A673 (cell line): ENCODE results near the gene NFATC4. TPM values are rescaled to one million over a fixed set of nuclear protein-coding genes. Genes with fewer than 3 reads are reported as not detected.

Experiments used
- BruUV-seq: library from RNA; stranded (reverse); fragments of 400-500 nt; replicated peaks from 2 replicates; lab custom pipeline; 2021; lab: Mats Ljungman, UMichigan
- CTCF ChIA-PET: fragments of 300-600 bp; sonication (Branson Sonifier 250); formaldehyde crosslinking; loops from one replicate; lab custom pipeline; 2022; ENCODE audit warnings: antibody characterized with exemption; lab: Charles Lee
- POLR2A ChIA-PET: fragments of 300-600 bp; sonication (Branson Sonifier 250); formaldehyde crosslinking; loops from one replicate; lab custom pipeline; 2022; ENCODE audit warnings: antibody characterized with exemption; ENCODE audit not compliant: low non-redundant PET; lab: Charles Lee
- DNase-seq: peaks from one replicate; pipeline ENCODE4 v3.0.0-alpha.2; 2015; ENCODE audit warnings: low spot score
- H3K27ac ChIP-seq: fragments of 200-600 bp; sonication (generic); 2 replicates; pipeline ENCODE4 v1.5.1; 2016; ENCODE audit warnings: mixed run types, low read depth, mild to moderate bottlenecking, mixed read lengths, antibody characterized with exemption, low read length; ENCODE audit not compliant: poor library complexity, severe bottlenecking
- H3K27me3 ChIP-seq: fragments of 200-600 bp; sonication (generic); replicated peaks from 2 replicates; pipeline ENCODE4 v1.6.1; 2017; ENCODE audit warnings: mixed run types, low read depth, mild to moderate bottlenecking, mixed read lengths, antibody characterized with exemption, low read length; ENCODE audit not compliant: insufficient read depth, poor library complexity
- H3K36me3 ChIP-seq: fragments of 200-600 bp; sonication (generic); 2 replicates; pipeline ENCODE4 v1.6.1; 2016; ENCODE audit warnings: mixed run types, mild to moderate bottlenecking, mixed read lengths, antibody characterized with exemption, low read length; ENCODE audit not compliant: insufficient read depth, poor library complexity, severe bottlenecking
- H3K4me1 ChIP-seq: fragments of 200-600 bp; sonication (generic); 2 replicates; pipeline ENCODE4 v1.6.1; 2017; ENCODE audit warnings: mixed run types, mild to moderate bottlenecking, mixed read lengths, antibody characterized with exemption, low read length; ENCODE audit not compliant: insufficient read depth, poor library complexity, severe bottlenecking
- H3K4me3 ChIP-seq: fragments of 200-600 bp; sonication (generic); 2 replicates; pipeline ENCODE4 v1.5.1; 2016; ENCODE audit warnings: low read depth, mixed run types, mild to moderate bottlenecking, mixed read lengths, low read length; ENCODE audit not compliant: poor library complexity, severe bottlenecking
- H3K9me3 ChIP-seq: fragments of 200-600 bp; sonication (generic); 2 replicates; pipeline ENCODE4 v1.6.1; 2016; ENCODE audit warnings: mixed run types, low read depth, mild to moderate bottlenecking, mixed read lengths, antibody characterized with exemption, low read length; ENCODE audit not compliant: poor library complexity, severe bottlenecking
- EZH2 ChIP-seq: fragments of 200-600 bp; sonication (generic); IDR thresholded peaks from 2 replicates; pipeline ENCODE4 v1.6.1; 2017; ENCODE audit warnings: borderline replicate concordance, low read depth, mild to moderate bottlenecking, mixed read lengths, antibody characterized with exemption, low read length; ENCODE audit not compliant: poor library complexity, severe bottlenecking
- intact Hi-C: fragments of 100-400 bp; cut with micrococcal nuclease; formaldehyde crosslinking; loops from one replicate; pipeline ENCODE4 v1.10.0; 2022; ENCODE audit not compliant: unreplicated experiment
- total RNA-seq: library from RNA; stranded (reverse); gene quantifications from 2 replicates; pipeline ENCODE4 v1.2.3, GENCODE V29; 2021
- TF ChIP-seq, protein P1 (sequence below): fragments of 300-800, 200-600 bp; sonication (generic); conservative IDR thresholded peaks from 2 replicates; pipeline ENCODE4 v1.5.1; 2017; ENCODE audit warnings: low read depth, mild to moderate bottlenecking, antibody characterized with exemption, low read length, moderate library complexity, mixed read lengths

NFATC4 gene
- total RNA-seq, 1 experiment from 2014 or later, result 38.1 TPM

DNA sequence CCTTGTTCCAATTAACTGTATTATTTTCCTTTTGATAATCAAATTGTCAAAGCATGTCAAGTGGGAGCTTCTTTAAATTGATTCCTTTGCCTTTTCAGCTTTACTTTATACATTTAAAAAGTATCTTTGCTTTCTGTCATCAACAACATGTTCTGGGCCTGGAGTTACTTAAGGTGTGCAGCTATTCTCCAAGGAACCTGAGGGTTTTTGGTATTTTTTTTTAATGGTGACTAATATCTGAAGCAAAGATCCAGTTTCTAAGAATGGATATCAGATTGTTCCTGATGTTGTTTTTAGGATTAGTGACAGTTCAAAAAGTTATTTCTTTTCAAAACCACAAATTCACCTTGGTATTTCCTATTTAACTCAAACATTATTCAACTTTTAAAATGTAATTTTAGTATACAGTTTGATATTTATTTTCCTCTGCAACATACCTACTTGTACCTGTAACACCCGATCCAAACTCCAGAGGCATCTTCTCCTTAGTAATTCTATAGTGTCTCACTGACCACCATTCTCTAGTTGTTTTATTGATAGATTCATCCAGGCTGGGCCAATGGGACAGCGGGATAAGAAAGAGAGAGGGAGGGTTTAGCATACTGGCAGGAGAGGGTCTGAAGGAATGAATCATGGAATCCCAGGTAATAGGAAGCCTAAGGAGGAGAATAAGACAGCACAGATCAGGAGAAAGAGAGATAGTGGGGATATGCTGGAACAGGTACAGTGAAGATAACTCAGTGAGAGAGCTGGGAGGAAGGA, 58.3 kb downstream of the NFATC4 start:
- intact Hi-C loops, result no loop called here
- Histone ChIP-seq H3K27ac (no peak overlapping the region), H3K4me1 (peaks cover 13% of the 10 kb centered on the region), H3K4me3 (no peak overlapping the region), H3K36me3 (no peaks in the 10 kb centered on the region), H3K9me3 (no peaks in the 10 kb centered on the region), H3K27me3 (no peaks in the 10 kb centered on the region)
- CTCF ChIA-PET, result no interaction called here
- DNase-seq, result no peak
- POLR2A ChIA-PET, result no interaction called here
- no peak for TF ChIP-seq EZH2
- TF ChIP-seq, protein P1, sequence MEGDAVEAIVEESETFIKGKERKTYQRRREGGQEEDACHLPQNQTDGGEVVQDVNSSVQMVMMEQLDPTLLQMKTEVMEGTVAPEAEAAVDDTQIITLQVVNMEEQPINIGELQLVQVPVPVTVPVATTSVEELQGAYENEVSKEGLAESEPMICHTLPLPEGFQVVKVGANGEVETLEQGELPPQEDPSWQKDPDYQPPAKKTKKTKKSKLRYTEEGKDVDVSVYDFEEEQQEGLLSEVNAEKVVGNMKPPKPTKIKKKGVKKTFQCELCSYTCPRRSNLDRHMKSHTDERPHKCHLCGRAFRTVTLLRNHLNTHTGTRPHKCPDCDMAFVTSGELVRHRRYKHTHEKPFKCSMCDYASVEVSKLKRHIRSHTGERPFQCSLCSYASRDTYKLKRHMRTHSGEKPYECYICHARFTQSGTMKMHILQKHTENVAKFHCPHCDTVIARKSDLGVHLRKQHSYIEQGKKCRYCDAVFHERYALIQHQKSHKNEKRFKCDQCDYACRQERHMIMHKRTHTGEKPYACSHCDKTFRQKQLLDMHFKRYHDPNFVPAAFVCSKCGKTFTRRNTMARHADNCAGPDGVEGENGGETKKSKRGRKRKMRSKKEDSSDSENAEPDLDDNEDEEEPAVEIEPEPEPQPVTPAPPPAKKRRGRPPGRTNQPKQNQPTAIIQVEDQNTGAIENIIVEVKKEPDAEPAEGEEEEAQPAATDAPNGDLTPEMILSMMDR, result no peak
- no TSS peak for BruUV-seq

DNA sequence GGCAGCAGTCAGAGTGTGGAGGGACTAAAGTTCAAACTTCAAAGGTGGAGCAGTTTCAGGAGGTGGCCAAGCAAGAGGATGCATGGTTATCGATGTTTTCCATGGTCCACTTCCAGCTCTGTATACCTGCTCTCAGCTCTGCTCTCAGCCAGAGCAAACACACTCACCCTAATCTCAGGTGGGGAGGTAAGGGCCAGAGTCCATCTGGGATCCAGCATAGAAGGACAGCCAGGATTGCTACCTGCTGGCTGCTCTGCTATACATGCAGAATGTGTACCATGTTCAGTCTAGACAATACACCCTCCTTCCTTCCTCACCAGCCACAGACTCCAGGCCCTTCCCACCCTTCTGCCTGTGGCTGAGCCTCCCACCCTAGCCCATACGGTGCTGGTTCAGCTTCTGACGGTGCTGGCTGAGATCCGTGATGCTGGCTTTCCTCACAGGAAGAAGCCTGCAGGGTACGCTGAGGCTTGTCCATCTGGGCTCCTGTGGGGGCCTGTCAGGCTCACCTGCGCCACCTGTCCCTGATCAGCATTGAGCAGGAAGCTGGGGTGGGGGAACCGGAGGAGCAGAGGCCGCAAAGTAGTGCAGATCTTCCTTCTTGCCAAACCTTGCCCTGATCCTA, 59.0 kb downstream of the NFATC4 start:
- no peak for TF ChIP-seq EZH2
- TF ChIP-seq, protein P1, result no peak
- Histone ChIP-seq H3K36me3 (peaks cover 2% of the 10 kb centered on the region), H3K4me1 (peaks cover 16% of the 10 kb centered on the region), H3K9me3 (no peaks in the 10 kb centered on the region), H3K27ac (no peak overlapping the region), H3K4me3 (no peak overlapping the region), H3K27me3 (no peaks in the 10 kb centered on the region)
- BruUV-seq, result no TSS peak
- no peak for DNase-seq
- intact Hi-C loops, result no loop called here
- CTCF ChIA-PET, result no interaction called here
- POLR2A ChIA-PET, result no interaction called here

DNA sequence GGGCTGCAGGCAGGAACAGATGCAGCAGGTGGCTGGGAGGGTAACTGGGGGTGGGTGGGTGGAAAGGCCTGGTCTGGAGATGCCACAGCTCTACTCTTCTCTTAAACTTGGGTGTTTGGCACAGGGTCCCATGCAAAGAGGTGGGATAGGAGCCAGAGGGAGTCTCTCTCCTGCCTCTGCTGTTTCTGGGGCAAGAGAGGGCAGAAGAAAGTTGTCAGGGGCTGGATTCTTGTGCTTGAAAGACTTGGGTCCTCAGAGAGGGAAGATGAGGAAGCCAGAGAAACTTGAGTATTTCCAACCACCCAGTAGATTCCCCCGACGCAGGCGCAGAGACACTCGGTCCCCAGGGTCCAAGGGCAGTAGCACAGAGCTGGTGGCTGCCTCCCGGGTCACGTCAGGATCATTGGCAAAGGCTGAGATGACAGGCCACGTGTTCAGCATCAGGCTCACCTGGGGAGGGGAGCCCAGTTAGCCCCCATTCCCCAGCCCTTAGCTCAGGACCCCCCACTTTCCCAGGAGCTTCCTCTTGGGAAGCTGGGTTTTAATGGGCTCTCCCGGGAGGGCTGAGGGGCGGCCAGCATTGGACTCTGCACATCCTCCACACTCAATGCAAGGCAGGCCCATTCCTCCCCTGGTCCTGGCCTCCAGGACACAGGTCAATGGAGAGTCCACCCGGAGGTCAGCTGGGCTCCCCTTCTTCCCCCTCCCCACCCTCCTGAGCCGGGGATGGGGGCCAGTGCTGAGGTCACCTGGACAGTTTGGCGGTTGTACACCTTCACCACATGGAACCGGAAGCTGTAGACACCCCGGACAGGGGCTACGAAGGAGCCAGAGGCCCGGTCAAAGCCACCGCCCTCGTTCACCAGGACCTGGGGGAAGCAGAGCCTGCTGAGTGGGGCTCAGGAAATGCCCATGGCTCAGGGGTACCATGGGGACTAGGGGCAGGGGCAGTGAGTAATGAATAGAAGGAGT, 59.8 kb downstream of the NFATC4 start:
- DNase-seq, result no peak
- no peak overlapping the region for H3K27ac ChIP-seq
- no peak overlapping the region for H3K4me3 ChIP-seq
- ChIA-PET POLR2A (no interaction called here), CTCF (interaction anchor here (0.5 to 0.9 kb wide), 2 partner anchors 17 to 222 kb away, joined by 3 to 7 read pairs; partner anchors contain the start of gene TSSK4)
- H3K4me1 ChIP-seq, result peaks cover 16% of the 10 kb centered on the region
- no TSS peak for BruUV-seq
- no peaks in the 10 kb centered on the region for H3K9me3 ChIP-seq
- intact Hi-C loops, result no loop called here
- peaks cover 10% of the 10 kb centered on the region for H3K36me3 ChIP-seq
- no peak for TF ChIP-seq EZH2
- TF ChIP-seq, protein P1, result no peak
- H3K27me3 ChIP-seq, result no peaks in the 10 kb centered on the region
